Stimulated activated CD8-positive, alpha-beta memory T cell treated with anti-CD3 and anti-CD28 coated beads, Interleukin-7, amount 100 ng/mL, for 24 hours (primary cell): ENCODE results near the gene GPR183.

Experiments used
- DNase-seq: peaks from one replicate; pipeline ENCODE4 v3.0.0-alpha.2; 2020; ENCODE audit warnings: low read depth

Gene GPR183

DNA sequence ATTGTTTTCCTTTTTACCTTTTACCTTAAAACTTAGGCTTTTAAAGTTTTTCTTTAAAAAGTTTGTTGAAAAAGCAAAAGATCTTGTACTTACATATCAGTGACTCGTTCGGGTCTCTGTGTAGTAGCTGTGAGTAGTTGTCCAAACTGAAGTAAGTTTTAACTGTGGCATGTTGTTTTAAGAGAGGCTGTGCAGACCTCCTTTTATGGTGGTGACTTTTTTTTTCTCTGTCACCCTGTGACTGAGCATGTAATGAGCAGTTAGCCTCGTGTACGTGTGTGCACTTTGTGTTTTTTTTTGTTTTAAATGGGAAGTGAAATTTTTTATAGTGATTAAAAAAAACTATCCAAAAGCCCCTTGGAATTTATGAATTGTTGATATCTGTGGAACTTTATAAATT lies at the start of gene GPR183:
Gene GPR183 (minus strand): TSS at position 153 of the 400 bp plus-strand sequence. CDS start 11,254 bp downstream, outside the sequence.
- DNase-seq, result no peak

GRCh38 chr13:99356262-99357091 lies 49.3 kb upstream of the GPR183 start:
- DNase-seq, result no peak

DNA sequence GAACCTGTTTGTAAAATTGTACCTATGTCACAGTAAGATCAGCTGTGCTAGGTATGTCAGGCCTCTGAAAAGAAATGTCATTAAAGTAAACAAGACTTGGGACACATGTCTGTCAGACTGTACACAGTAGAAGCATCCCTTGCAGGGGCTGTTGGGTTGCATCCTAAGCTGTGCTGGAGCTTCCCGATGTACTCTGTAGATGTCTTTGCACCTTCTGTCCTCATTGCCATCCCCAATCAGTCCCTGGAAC lies 48.7 kb upstream of the GPR183 start:
- no peak for DNase-seq

GRCh38 chr13:99355267-99356011 lies 48.2 kb upstream of the GPR183 start:
- no peak for DNase-seq

- DNase-seq, result no peak
Measured at GRCh38 chr13:99354371-99354951, 47.3 kb upstream of the GPR183 start.

- DNase-seq, result no peak
Measured at GRCh38 chr13:99353836-99354235, 46.6 kb upstream of the GPR183 start.

GRCh38 chr13:99353246-99353600 lies 46.0 kb upstream of the GPR183 start:
- no peak for DNase-seq

- no peak for DNase-seq
Measured at GRCh38 chr13:99352351-99353245, 45.4 kb upstream of the GPR183 start.

DNA sequence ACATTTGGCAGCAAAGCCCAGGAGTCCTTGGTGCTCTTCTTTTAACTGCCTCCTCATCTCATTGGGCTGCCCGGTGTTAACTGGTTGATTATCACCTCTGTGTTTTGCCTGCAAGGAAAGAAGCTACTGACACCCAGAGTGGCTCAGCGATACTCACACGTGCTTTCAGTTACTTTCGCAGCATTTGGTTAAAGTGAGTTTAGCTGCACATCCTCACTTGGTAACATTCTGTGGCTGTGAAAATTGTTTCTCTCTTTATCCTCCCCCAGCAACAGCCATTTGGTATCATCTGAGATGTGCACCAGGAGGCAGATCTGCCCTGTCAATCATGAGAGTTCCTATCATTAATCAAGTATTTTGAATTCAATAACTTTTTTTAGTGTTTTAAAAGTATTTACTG lies 44.6 kb upstream of the GPR183 start:
- DNase-seq, result no peak

- no peak for DNase-seq
Measured at GRCh38 chr13:99350191-99350590, 43.0 kb upstream of the GPR183 start.

DNA sequence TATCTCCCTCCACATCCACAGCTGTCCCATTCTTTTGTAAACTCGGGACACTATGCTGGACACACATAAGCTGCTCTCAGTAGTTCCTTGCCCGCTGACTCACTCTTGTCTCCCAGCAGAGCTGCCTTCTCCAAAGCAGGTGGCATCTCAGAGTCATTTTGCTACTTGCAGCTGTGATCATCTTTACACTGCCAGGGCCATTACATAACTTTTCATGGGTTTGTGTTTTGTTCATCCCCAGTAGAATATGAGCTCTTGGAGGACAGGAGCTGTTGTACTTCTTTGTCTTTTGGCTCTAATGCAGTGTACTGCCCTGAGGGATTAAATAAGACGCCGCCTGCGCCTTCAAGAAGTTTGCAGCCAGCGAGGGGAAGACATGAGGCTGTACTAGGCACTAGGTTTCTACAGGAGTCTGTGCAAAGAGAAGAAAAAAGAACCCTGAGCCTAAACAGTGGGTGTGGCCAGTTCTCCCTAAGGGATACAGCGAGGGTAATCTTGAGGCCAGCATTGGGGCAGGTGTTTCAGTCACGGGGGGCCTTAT lies 40.8 kb upstream of the GPR183 start:
- no peak for DNase-seq

GRCh38 chr13:99347335-99347878 lies 40.2 kb upstream of the GPR183 start:
- no peak for DNase-seq

DNA sequence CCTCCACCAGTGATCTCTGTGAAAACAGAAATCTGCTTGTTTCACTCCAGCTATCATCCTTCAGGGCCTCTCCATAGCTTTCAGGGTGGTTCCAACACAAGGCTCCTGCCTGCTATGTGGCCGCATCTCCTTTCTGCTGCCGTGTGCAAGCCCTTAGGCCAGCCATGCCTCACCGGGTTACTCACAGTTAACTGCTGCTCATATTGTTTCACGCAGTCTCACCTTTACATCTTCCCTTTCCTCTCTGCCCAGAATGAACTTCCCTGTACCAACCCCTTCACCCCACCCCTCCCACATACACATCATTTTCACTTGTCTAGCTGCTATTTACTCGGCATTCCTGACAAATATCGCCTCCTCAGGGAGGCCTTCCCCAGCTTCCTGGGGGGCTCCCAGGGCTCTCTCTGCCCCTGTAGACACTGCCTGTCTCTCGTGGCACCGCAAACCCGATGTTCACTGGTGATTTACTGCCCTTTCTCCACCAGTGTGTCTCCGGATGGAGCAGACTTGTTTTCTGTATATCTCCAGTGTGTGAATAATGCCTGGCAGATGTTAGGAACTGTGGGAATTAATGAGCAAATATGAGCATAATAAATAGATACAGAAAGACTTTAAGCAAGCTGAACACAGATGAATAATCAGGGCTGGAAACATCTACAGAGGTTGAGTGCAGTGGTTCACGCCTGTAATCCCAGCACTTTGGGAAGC lies 39.3 kb upstream of the GPR183 start:
- DNase-seq, result no peak

DNA sequence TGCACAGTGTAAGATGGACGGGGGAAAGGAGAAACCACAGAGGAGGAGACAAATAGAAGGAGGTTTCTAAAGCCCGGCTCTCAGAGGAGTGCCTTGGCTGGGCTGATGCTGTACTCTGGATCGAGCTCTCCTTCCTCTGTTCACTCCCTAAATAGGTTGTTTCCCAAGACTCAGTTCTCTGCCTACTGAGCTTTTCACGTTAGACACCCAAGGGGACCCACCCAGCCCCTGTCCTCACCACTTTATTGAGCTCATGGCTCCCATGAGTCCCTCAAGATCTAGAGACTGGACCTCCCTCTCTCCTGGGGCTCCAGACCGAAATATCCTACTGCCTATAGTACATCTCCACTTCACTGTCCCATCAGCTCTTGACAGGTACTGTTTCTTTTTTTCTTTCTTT lies 38.1 kb upstream of the GPR183 start:
- DNase-seq, result no peak

GRCh38 chr13:99344610-99345208 lies 37.5 kb upstream of the GPR183 start:
- no peak for DNase-seq

GRCh38 chr13:99342723-99343315 lies 35.6 kb upstream of the GPR183 start:
- DNase-seq, result no peak

DNA sequence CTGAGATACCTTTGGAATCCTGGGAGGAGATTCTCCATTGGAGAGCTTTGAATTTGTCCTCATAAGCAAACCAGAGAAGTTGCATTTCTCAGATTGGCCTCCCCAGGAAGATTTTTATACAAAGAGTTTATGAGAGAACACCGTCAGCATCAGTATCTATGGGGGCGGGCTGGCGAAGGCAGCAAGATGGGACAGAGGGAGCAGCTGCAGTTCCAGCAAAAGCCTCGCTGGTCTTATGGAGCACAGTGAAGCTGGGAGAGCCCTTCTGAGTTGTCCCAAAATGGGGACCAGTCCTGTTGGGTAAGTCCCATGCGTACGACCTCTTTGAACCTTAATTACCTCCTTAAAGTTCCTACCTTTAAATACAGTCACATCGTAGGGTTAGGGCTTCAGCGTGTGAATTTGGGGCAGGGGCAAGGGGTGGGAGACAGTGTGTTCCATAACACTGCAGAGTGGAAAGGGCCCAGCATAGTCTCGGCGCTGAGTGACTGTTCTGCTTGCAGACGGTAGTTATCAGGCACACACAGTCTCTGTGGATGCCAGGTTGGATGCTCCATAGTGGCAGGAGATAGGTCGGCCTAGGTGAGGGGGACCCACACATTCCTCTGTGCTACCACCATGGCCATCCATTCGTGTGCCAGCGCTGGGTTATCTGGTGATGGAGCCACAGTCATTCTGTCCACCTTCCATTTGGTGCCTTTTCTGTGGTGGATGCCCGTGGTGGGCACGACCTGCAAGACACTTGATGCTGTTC lies 34.9 kb upstream of the GPR183 start:
- no peak for DNase-seq

DNA sequence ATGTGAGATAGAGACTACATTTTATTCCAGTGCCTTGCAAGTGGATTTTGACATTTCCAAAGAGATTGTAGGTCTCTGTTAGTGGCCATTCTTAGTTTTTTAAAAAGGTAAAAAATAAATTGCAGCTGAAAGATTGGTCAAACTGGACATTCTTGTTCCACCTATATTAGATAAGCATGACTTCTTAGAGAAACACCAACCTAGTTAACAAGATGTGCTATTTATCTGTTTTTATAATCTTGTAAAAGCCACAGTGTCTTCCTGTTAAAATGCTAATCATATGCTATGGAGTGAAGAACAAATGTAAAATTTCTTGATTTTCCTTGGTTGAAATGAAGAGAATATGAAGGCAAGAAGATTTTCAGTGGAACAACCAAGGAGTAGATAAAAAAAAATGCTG lies 33.4 kb upstream of the GPR183 start:
- no peak for DNase-seq

- no peak for DNase-seq
Measured at GRCh38 chr13:99339736-99340397, 32.7 kb upstream of the GPR183 start.
